ENCODE data around the gene PTTG1IP.

- TF ChIP-seq, protein P1, sequence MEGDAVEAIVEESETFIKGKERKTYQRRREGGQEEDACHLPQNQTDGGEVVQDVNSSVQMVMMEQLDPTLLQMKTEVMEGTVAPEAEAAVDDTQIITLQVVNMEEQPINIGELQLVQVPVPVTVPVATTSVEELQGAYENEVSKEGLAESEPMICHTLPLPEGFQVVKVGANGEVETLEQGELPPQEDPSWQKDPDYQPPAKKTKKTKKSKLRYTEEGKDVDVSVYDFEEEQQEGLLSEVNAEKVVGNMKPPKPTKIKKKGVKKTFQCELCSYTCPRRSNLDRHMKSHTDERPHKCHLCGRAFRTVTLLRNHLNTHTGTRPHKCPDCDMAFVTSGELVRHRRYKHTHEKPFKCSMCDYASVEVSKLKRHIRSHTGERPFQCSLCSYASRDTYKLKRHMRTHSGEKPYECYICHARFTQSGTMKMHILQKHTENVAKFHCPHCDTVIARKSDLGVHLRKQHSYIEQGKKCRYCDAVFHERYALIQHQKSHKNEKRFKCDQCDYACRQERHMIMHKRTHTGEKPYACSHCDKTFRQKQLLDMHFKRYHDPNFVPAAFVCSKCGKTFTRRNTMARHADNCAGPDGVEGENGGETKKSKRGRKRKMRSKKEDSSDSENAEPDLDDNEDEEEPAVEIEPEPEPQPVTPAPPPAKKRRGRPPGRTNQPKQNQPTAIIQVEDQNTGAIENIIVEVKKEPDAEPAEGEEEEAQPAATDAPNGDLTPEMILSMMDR (IDR thresholded peaks at IDR 0.05), result no peak
- no peak for TF ChIP-seq POLR2AphosphoS5 (IDR thresholded peaks at IDR 0.05)
These were observed 6.0 kb downstream of the PTTG1IP start for GRCh38 chr21:44867464-44867863.

Measured in upper lobe of left lung (tissue), 4 donors.